H7 (cell line): Measurements from ENCODE around the gene ST6GAL2. TPM values are rescaled to one million over a fixed set of nuclear protein-coding genes. Genes with fewer than 3 reads are reported as not detected.

ENCODE experiments used
- DNase-seq: peaks from one replicate; pipeline ENCODE4 v3.0.0; 2012
- H3K27me3 ChIP-seq: 2 replicates; pipeline ENCODE4 v1.6.0; 2011; ENCODE audit warnings: mild to moderate bottlenecking, low read length; ENCODE audit not compliant: control insufficient read depth, insufficient read depth
- H3K36me3 ChIP-seq: replicated peaks from 2 replicates; pipeline ENCODE4 v1.5.1; 2011; ENCODE audit warnings: low read length; ENCODE audit not compliant: control insufficient read depth, insufficient read depth
- H3K4me3 ChIP-seq: 2 replicates; pipeline ENCODE4 v1.5.1; 2011; ENCODE audit warnings: low read depth, mild to moderate bottlenecking, control low read depth, low read length, moderate library complexity; ENCODE audit not compliant: insufficient read depth
- total RNA-seq: library from RNA; depleted of rRNA; stranded (reverse); fragments of >200 nt; shearing (Covaris generic); gene quantifications from 2 replicates; pipeline ENCODE4 v1.2.3, GENCODE V29; 2014

ST6GAL2 gene
- total RNA-seq, 1 experiment from 2014 or later: 13.1 TPM

DNA sequence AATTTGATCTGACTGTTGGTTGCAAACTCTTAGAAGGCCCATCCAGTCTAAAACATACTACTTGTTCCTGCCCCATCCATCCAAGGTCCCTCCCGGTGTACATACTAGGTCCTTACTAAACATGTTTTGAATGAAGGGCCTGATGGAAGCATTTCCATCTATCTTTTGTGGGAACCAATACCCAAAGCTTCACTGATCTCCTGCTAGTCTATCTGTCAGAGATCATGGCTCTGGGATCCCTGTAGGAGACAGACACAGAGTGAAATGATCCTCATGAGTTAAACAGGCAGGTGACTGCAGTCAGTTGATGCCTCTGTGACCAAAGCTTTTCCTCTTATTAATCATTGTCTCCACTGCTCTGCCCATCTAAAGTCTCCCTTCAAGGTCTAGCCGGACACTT, 115.0 kb downstream of the ST6GAL2 start:
- Histone ChIP-seq H3K27me3 (no peaks in the 10 kb centered on the region), H3K36me3 (no peaks in the 10 kb centered on the region), H3K4me3 (no peak overlapping the region)
- DNase-seq: no peak

GRCh38 chr2:106764614-106765013, 121.4 kb downstream of the ST6GAL2 start:
- no peak for DNase-seq
- Histone ChIP-seq H3K4me3 (no peak overlapping the region), H3K27me3 (no peaks in the 10 kb centered on the region), H3K36me3 (no peaks in the 10 kb centered on the region)

GRCh38 chr2:106759966-106760365, 126.0 kb downstream of the ST6GAL2 start:
- Histone ChIP-seq H3K27me3 (no peaks in the 10 kb centered on the region), H3K4me3 (no peak overlapping the region), H3K36me3 (no peaks in the 10 kb centered on the region)
- DNase-seq: no peak

DNA sequence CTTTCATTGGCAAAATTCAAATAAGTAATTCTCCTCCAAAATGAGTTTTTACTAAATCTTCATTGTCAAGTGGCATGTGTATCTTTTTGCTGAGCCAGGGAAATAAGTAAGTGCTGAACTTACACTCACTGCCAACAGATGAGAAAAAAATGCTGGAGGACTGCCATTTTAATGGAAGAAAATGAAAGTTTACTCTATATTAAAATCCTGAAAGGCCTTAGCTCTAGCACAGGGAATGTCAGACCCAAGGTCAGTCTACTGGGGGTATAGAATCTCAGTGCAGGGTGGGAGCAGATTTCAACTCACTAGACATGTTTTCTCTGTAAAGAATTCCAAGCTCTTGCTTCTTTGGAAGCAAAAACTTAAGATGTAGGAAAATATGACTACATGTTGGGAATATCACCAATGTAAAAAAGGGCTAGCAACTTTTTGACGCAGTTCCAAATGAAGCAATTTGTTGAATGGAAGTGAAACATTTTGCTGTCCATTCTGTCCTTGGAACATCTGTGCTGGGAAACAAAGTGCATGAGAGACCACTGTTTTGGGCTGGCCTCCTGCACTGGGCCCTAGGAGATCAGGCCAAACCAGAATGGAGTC, 127.0 kb downstream of the ST6GAL2 start:
- Histone ChIP-seq H3K27me3 (no peaks in the 10 kb centered on the region), H3K4me3 (no peak overlapping the region)
- no peak for DNase-seq

More for the DNA sequence above, 127.0 kb downstream of the ST6GAL2 start:
- no peaks in the 10 kb centered on the region for H3K36me3 ChIP-seq
